ENCODE results near the gene KCNC2.
"Not testable (repeated sequence)": the region's sequence is repeated elsewhere in the genome, so short reads cannot be mapped to it uniquely, and the experiment has no call there.

The KCNC2 gene

DNA sequence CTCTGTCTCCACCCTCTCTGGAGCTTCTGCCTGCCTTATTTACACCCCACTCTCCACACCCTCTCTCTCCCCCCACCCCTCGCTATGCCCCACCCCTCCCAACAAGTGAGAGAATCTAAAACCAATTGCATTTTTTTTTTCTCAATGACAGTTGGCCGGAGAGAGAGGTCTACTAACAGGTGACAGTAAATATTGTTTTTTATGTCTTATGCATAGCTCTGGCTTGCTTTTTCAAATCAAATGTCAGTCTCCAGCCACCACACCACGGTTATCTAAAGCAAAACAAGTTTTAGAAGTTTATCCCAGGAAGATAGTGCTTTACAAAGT, at the start of gene KCNC2:
Gene KCNC2, minus strand, starts transcription at position 28 of the 327 bp plus-strand sequence.
- no peak for DNase-seq

DNA sequence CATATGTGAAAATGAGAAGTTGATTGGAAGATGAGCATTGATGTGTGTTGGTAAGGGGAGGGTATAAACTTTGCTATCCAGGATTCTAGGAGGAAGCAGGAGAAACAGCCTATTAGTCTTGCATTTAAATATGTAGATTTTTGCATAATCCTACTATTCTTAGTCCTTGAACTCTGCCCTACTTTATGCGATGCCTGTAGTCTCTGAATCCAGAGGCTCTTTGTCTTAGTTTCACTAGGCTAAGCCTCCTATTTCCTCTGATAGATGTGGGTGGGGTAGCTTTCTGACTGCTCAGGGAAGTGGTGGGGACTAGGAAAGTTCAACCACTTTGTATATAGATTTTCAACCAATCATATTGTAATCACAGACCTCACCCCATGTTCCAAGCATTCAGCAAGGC, 49.5 kb upstream of the KCNC2 start:
- no peak for DNase-seq

DNA sequence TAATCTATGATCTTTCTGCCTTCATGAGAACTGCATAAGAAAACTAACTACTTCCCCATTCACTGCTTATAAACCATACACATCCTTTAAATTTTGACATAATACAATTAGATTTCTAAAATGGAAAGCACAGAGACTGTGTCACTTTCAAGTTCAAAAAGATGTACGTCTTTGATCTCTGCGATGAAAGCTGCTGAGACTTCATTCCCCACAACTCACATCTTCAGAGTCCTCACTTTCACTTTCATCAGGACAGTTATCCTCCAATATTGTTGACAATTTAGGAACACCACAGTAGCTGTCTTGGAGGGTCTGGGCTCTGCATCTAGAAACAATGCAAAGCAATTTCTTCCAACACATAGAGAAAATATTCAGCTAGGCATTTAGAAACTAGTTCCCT, 47.9 kb upstream of the KCNC2 start:
- no peak for DNase-seq

DNA sequence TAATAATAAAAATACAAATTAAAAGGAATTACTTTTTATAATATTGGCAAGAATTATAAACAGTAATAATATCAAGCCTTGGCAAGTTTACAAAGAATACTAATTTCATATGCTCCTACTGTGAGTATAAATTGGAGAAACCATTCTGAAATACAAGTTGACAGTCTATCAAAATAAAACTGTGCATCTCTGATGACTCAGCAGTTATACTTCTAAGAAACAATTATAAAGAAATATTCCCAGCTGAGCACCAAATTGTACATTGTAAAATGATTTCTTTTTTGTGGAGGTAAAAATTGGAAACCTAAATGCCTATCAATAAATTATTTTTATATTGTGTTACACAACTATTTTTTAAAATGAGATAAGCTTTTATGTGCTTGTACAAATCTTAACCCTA, 35.5 kb upstream of the KCNC2 start:
- no peak for DNase-seq

DNA sequence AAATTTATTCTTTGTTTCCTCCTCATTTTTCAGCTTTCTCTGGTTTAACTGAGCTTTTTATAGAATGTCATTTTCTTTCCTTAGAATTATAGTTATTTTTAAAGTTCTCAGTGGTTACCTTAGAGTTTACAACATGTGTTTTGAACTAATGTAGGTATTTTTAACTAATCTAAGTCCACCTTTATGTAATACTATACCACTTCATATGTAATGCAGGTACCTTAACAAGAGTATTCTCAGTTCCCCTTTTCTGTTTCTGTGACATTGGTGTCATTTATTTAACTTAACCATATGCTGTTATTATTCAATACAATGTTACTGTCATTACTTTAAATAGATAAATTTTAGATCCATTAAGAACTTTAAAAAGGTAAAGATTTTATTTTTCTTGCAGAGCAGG, 30.3 kb upstream of the KCNC2 start:
- DNase-seq = no peak

DNA sequence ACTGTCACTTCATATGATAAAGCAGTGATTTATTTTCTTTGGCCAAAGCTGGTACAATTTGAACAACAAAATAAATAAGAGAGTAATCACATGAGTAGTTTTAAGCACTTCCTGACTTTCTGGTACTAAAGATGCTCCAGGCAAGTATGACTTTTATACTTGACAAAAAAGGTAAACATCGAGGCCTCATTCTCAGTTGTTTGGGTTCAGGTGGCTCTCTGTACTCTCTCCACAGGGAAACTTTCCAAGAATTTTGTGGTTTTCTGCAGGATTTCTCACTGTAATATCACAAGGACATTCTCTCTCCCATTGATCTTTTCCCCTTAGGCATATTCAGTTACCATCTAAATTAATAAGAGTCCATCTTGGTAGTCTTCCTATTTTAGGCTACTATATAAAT, 26.6 kb upstream of the KCNC2 start:
- DNase-seq = no peak

DNA sequence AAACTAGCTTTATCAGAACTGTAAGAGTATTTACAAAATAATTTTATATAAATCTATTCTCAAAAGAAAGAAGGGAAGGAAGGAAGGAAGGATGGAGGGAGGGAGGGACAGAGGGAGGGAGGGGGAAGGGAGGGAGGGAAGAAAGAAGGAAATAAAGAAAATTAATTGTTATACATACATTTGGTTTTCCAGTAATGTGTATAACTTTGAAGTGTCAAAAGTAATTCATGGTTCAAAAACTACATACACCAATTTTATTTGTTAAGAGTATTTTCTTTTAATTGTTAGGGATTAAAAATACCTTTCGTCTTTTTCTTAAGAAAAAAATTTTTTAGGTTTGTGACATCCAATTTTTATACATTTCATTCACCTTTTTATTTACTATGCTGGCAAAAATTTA, 17.5 kb upstream of the KCNC2 start:
- DNase-seq = no peak

DNA sequence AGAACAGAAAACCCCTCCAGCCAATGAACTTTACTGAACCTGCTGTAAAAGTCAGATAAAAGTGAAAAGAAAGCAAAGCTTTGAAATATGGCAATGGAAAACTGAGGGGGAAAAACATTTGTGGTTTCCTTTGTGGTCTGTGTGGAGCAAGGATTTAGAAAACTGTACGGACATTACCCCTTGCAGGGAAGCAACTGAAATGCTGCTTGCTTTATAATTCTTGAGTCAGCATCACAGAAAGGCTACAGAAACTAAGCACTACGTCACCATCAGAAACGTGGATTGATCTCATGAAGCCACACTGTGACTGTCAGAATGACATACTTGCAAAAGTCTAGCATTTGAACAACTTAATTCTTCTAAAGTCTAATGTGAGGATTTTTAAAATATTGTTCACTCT, 2.4 kb upstream of the KCNC2 start:
- no peak for DNase-seq

DNA sequence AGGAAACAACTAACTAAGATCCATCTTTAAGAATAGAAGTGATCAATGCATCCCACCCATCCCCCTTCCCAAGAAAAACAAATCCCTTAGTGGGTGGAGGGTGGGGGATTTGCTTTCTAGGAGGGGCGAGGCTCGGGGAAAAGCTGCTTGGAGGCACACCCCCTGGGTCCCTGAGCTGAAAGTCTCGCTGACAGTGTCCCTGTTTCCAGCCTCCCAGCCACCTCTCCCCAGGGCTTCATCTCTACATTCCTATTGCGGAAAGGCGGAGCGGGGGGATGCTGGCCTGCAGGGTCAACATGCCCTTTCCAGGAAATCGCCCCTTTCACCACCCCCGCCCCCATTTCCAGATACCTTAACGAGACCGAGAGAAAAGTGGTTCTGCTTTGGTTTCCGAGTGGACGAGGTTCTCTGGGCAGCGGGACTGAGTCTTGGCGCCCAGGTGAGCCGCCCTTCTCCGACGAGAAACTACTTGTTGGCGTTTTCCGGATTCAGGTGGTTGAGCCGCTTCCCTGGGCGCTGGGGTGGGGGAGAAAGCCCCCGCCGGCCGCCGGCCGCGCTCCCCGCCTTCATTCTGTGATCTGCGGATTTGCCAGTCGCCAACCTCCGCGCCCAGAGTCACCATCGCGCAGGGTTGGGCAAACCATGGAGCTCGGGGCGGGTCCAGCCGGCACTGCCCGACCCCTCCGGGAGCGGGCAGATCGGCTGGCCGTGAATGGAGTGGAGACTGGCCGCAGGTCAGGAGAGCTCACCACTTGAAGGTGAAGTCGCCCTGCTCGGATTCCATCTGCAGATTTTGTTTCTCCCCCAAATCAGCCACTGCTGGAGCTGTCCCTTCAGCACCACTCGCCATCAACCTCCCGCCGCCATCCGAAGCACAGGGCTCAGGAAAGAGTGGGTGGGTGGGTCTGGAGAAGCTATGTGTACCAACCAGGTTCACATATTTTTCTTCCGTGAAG, 505 bp downstream of the KCNC2 start:
- peak; percentile 76 for DNase-seq

DNA sequence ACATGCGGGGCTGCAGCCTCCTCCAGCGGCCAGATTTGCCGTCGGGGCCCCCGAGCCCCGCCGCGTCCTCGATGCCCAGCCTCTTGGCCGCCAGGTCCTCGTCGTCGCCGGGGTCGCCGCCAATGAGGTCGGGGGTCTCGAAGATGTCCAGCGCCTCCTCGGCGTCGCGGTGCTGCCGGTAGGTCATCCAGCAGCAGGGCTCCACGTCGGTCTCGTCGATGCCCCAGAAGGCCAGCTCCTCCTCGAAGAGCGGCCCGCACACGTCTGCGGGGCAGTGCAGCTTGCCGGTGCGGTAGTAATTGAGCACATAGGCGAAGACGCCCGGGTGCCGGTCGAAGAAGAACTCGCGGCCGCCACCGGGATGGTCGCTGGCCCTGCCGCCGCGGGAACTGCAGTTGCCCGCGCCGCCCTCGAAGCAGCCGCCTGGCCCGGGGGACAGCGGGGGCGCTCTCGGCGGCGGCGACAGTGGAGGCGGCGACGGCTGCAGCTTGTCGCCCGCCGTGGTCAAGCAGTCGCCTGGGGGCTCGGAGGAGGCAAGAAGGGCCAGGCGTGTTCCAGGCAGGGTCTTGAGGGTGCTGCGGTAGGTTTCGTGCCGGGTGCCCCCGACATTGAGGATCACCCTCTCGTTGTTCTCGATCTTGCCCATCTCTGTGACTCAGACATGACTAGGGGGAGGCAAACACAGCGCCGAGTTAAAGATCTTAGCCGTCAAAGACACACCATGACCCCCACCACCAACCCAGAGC, 2.1 kb downstream of the KCNC2 start:
- peak; percentile 78 for DNase-seq

DNA sequence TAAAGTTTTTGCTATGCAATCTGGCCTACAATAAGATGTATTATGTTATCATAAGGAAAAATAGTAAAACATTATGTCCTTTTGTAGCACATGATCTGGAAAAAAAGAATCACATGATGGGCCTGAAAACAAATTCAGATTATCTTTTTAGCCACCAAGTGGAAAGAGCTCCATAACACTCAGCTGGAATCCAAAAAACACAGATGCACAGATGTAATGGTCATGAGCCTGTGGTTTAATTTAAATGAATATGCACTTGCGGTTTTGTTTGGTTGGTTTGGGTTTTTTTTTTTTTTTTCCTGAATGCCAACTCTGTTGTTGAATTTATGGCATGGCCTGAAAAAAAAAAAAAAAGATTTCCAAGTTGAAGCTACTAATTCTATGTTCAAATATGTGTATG, 4.1 kb downstream of the KCNC2 start:
- DNase-seq = no peak

DNA sequence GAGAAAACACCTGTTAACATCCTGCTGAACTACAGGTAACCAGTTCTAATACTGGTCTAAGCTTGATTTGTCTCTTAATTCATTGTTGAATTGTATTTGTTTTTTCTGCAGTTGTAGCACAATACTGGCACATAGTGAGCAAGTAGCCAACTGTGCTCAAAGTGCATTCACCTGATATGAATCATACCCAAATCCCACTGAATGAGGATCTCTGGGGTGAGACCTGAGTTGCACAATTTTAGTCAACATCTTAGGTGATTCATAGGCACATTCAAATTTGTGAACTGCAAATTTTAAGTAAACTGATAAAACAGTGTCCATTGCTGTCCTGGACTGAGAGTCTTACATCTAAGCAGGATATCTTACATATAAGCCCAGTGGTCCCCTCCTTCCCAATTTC, 12.8 kb downstream of the KCNC2 start:
- no peak for DNase-seq

DNA sequence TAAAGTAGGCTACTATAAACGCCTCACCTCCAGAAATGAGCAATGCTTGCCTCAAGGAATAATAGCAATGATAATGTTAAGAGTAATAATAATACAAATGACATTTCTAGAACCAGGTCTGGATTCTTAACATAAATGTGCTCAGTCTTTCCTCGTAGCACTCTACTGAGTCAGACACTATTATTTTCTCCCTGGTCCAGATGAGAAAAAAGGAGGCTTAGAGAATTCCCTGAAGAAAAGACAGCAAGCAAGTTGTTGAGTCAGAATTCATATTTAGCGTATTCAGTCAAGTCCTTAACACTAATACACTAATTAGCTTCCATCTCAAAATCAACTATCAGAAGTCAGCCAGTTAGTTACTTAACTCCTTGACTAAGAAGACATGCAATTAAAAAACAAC, 13.2 kb downstream of the KCNC2 start:
- no peak for DNase-seq

DNA sequence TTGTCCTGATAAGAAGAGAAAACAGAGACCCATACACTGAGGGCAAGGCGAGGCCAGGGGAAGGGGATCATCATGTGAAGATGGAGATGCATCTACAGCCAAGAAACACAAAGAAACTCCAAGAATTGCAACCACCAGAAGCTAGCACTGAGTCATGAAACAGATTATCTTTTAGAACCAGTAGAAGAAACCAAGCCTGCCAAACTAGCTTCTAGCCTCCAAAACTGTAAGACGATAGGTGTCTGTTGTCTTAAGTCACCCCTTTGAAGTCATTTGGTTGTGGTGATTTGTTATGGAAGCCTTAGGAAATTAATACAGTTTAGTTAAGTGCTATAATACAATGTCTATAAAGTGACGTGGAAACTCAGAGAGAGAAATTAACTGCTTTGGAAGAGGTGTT, 15.4 kb downstream of the KCNC2 start:
- DNase-seq = no peak

DNA sequence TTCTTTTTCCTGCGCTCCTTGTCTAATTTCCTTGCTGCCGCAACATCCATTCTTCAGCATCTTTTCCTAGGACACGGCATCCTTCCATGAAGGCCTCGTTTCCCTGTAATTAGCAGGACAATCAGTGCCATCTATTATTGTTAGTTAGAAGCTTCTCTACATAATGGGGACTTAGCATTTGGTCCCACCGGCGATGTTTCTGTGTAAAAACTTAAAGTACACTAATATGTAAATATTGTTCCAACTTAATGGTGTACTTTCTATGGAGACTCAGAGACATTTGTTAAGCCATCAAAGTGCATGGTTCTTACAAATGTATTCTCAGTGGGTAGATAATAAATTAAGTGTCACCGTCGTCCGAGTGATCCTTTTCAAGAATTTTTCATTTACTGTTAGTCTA, 17.4 kb downstream of the KCNC2 start:
- DNase-seq = no peak

DNA sequence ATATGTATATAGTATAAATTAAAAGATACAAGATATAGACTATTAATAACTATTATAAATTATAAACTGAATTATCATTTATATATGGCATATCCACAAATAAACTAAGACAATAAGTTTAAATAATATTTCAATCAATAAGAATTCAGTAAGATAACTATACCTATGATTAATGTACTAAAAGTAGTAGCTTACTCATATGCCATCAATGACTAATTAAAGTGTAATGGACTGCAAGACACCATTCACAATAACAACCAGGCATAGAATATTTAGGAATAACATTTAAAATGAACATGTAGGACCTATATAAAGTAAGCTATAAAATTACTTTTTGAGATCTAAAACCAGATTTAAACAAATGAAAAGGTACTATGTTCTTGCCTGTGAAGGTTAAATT, 18.8 kb downstream of the KCNC2 start:
- no peak for DNase-seq

DNA sequence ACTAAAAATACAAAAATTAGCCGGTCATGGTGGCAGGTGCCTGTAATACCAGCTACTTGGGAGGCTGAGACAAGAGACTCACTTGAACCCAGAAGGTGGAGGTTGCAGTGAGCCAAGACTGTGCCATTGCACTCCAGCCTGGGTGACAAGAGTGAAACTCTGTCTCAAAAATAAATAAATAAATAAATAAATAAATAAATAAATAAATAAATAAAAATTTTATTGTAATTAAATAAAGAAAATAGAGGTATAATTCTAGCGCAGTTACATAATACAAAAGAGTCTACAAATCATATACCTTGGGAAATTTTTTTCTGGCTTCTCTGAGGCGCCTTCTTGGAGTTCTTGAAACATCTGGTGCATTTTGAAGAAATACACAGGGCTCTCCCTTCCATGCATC, 23.8 kb downstream of the KCNC2 start:
- DNase-seq = not testable (repeated sequence)

DNA sequence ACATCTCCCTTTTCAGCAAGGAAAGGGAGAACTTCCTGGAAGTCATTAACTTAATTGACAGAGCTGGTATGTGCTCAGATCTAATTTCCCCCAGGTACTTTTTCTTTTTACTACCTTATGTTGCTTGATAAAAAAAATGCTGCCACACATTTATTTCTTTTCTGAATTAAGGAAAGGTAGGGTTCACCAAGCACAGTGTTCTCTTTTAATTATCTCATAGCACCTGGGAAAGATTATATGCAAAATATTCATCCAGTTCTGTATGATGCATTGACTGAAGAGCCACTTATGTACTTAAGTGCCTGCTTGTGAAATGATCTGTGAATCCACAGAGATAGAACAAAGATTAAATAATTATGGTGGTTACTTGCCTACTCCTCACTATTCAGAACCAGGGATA, 25.1 kb downstream of the KCNC2 start:
- DNase-seq = no peak

DNA sequence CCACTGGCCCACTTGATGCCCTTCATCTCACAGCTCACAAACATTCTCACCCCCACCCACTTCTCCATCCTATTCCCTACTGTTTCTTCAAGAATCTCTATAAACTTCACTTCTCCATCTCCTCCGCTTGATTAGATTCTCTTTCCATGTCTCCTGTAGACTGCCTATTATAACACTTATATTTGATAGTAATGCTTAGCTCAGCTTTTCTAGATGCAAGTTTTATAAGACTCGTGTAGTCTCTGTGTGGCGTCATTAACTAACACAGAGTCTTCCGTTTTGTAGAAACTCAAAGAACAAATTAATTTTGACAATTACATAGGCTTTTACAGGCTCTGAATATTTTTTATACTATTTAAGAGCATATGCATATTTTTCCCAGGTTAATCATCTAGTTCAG, 25.7 kb downstream of the KCNC2 start:
- no peak for DNase-seq

DNA sequence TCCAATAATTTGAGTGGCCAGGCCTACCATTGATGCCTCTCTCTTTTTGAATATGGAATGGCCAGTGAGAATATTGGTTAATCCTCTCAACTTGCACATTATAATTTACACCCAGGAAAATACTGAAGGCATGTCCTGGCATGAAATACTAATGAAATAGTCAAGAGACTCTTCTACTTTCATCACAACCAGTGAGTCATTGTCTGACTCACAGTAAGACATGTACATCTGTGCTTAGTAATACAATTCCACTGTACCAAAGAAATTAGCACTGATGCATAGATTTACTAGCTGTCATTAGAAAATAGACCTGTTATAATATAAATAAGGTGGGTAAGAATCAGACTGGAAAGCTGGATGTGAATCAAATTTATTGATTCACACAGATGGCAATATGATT, 31.6 kb downstream of the KCNC2 start:
- DNase-seq = no peak

DNA sequence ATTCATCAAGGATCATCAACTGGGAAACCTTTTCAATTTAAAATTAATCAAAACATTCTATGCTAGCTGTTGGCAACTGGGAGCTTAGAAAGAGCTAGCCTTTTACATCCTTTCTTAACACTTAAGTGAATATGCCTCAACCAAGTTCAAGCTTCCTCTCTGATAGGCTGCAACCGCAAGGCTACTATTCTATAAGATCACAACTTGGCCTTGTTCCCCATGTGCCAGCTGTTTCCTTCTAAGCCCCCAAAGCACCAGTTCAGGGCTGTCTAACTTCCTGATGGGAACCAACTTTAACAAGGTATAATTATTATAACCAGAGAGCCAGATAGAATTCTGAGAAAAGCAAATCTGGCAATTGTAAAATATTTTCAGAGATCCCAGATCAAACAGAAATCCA, 37.0 kb downstream of the KCNC2 start:
- no peak for DNase-seq

DNA sequence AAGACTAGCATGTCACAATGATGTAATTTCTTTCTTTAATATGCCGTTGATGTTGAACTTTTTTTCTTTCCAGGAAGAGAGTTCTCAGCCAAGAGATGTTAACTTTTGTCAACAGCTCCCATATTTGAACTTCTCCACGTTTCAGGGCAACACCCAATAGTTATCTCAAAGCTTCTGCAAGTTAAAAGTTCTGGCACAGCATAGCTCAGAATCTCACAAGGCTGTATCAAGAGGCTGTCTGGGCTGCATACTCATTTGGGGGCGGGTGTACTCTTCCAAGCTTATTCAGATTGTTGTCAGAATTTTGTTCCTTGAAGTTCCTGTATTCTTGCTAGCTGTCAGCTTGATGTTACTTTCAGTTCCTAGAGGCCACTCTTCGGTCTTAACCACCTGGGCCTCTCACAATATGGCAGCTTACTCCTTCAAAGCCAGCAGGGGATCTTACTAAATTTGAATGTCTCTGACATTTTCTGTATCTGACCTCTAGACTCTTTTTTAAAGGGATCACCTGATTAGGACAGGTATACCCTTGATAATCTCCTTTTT, 38.9 kb downstream of the KCNC2 start:
- DNase-seq = no peak

DNA sequence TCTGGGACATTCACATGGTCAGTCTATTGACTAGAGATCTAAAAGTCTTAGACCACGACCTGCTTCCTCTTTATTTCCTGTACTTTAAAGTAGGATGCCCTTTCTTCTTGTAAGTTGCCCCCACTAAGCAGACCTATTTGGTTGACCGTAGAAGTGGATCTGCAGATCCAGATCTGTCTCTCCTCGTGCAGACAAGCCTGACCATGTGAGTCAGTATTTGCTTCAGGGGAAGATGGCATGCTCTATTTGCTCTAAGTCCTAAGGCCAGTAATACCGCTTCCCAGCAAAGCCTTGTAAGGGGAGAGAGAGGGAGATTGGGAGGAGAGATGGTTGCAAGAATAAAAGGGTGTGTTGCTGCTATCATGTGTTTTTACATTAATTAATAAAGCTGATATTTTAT, 46.8 kb downstream of the KCNC2 start:
- DNase-seq = no peak

DNA sequence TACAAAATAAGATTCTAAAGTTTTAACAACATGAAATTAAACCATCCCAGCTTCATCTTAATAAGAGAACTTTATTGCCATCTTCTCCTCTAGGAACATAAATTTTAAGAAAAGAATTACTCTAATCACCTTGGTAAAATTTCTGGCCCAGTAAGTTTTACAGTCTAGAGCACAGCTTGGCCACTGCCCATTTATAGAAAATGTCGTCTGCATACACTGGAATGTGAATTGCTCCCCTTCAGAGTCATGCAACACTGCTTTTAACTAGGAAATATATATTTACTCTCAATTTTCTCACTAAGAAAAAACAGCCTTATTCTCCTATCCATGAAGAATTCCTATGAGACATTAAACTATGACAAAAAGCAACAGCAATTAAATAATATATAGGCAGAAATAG, 48.2 kb downstream of the KCNC2 start:
- no peak for DNase-seq

Measured in retina (tissue), 1 donor.